Ovary (tissue), 9 donors: ENCODE measurements around the gene TXK. TPM values are rescaled to one million over a fixed set of nuclear protein-coding genes. Genes with fewer than 3 reads are reported as not detected.
"Not testable (repeated sequence)": the region's sequence is repeated elsewhere in the genome, so short reads cannot be mapped to it uniquely, and the experiment has no call there.

Experiments
- DNase-seq, 5 donors: peaks; one replicate each; pipeline ENCODE4 v3.0.0-alpha.2; 2019 to 2020
- H3K27ac ChIP-seq, 2 donors: fragments of 200-600 bp; one replicate each; pipeline versions ENCODE4 v1.5.1 to v1.8.0; 2019 to 2022
- H3K27me3 ChIP-seq: fragments of 200-600 bp; one replicate; pipeline ENCODE4 v1.8.0; 2022
- H3K36me3 ChIP-seq: fragments of 200-600 bp; sonication (generic); one replicate; pipeline ENCODE4 v1.5.1; 2019
- H3K4me1 ChIP-seq: one replicate; pipeline ENCODE4 v1.8.1; 2013; ENCODE audit warnings: mild to moderate bottlenecking, moderate library complexity; ENCODE audit not compliant: insufficient read depth
- H3K4me3 ChIP-seq: fragments of 200-600 bp; sonication (generic); one replicate; pipeline ENCODE4 v1.5.1; 2017
- H3K9me3 ChIP-seq, 2 donors: fragments of 200-600 bp in 1 of 2; sonication (generic) in 1 of 2; one replicate each; pipeline versions ENCODE4 v1.5.1 to v1.8.1; 2013 to 2019; ENCODE audit warnings: mild to moderate bottlenecking in 1 of 2, moderate library complexity in 1 of 2
- EP300 ChIP-seq: sonication (generic); formaldehyde crosslinking; IDR thresholded peaks from one replicate; pipeline ENCODE4 v1.6.1; 2017; ENCODE audit warnings: antibody characterized with exemption
- POLR2A ChIP-seq: fragments of 450-650 bp; IDR thresholded peaks from one replicate; pipeline ENCODE4 v1.6.1; 2017; ENCODE audit warnings: antibody characterized with exemption, mild to moderate bottlenecking, moderate library complexity
- WGBS, 3 donors: extraction: QIAGEN DNeasy Blood & Tissue Kit in 1 of 3; methylation state at CpG; one replicate each; pipeline versions ENCODE4 v1.1.5 to v1.1.7; 2013 to 2017; 5-methylcytosine and 5-hydroxymethylcytosine counted together
- intact Hi-C, 4 donors: fragments of 100-400 bp; cut with DNase I; formaldehyde crosslinking; loops; one replicate each; pipeline versions ENCODE4 v1.11.0 to v1.15.1; 2022 to 2023
- polyA plus RNA-seq, 2 donors: library from polyadenylated mRNA; stranded (reverse); fragments of 200-250 nt in 1 of 2; fragments of 350-450 nt in 1 of 2; fragmentation: Illumina TruSeq in 1 of 2; extraction: RNeasy Lipid Tissue Mini Kit (QIAGEN cat#74804) in 1 of 2; gene quantifications; one replicate each; pipeline ENCODE4 v1.2.3, GENCODE V29; 2013 to 2014
- total RNA-seq, 7 donors: library from RNA; depleted of rRNA in 2 of 7; stranded (reverse); fragments of >200 nt in 2 of 7; fragmentation: NEBNext Ultra II Directional in 3 of 7; extraction: Animal tissue kit (Norgen Biotek cat#: 25700) in 3 of 7; gene quantifications; one replicate each; pipeline versions ENCODE4 v1.1.0 to v1.2.4, GENCODE V29; 2016 to 2023
- TF ChIP-seq, protein P1 (sequence below), 3 donors: fragments of 450-650 bp in 2 of 3; fragments of 200-600 bp in 1 of 3; IDR thresholded peaks; one replicate each; pipeline versions ENCODE4 v1.5.1 to v1.8.0; 2016 to 2022; ENCODE audit warnings: antibody characterized with exemption in 3 of 3, mild to moderate bottlenecking in 1 of 3
- donor health status: DM: no; HTN: no; CAD: no; lungs with moderate emphysema.
- donor health status: DM: no; HTN: no; CAD: no.
- donor health status: Bipolar disorder and iron deficiency.
- donor health status: DM: yes; HTN: yes; CAD: no.
- donor health status: DM: no; HTN: no; CAD: no.
- donor health status: DM: yes; HTN: yes; CAD: no.

Gene TXK
- total and polyA plus RNA-seq, 9 donors = 0.11 to 2.3 (median 0.26) TPM

DNA sequence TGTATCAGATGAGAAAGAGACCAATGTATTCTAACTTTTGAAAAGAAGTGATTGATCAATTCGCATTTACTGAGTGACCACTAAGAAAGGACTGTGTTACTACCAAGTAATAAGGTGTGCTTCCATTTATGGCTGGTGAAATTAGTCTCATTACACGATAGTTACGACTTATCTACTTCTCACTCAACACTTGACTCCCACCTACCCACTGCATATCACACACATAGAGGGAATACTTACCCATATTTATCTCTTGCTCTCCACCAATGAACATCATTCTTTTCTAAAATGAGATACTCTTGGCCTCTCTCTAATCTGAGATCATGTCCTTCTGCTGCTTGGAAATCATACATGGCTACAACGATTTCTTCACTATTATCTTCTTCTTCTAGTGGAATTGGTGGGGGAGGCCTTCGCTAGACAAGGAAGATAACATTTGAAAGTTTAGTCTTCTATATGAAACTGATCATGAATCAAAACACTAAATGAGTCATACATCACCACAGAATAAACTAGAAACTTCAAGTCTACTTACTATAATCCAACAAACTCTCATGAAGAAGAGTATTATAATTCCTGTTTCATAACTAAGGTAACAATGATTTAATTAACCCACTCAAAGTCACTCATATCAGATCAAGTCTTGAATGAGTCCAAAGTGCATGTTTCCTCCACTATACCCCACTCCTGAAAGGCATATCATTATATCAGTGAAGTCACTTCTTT, 33.7 kb upstream of the TXK start:
- no peaks in the 10 kb centered on the region for H3K36me3 ChIP-seq
- H3K4me1 ChIP-seq = no peaks in the 10 kb centered on the region
- H3K27me3 ChIP-seq = no peaks in the 10 kb centered on the region
- intact Hi-C loops = no loop called here
- no peak overlapping the region for H3K27ac ChIP-seq
- H3K9me3 ChIP-seq = no peaks in the 10 kb centered on the region
- no peak overlapping the region for H3K4me3 ChIP-seq
- WGBS, 3 donors = 41 to 47% (median 41%) methylated on average over 5 of the region's 5 CpGs
- DNase-seq = no peak
- TF ChIP-seq, protein P1, sequence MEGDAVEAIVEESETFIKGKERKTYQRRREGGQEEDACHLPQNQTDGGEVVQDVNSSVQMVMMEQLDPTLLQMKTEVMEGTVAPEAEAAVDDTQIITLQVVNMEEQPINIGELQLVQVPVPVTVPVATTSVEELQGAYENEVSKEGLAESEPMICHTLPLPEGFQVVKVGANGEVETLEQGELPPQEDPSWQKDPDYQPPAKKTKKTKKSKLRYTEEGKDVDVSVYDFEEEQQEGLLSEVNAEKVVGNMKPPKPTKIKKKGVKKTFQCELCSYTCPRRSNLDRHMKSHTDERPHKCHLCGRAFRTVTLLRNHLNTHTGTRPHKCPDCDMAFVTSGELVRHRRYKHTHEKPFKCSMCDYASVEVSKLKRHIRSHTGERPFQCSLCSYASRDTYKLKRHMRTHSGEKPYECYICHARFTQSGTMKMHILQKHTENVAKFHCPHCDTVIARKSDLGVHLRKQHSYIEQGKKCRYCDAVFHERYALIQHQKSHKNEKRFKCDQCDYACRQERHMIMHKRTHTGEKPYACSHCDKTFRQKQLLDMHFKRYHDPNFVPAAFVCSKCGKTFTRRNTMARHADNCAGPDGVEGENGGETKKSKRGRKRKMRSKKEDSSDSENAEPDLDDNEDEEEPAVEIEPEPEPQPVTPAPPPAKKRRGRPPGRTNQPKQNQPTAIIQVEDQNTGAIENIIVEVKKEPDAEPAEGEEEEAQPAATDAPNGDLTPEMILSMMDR (IDR thresholded peaks at IDR 0.05) = no peak
- no peak for TF ChIP-seq POLR2A

DNA sequence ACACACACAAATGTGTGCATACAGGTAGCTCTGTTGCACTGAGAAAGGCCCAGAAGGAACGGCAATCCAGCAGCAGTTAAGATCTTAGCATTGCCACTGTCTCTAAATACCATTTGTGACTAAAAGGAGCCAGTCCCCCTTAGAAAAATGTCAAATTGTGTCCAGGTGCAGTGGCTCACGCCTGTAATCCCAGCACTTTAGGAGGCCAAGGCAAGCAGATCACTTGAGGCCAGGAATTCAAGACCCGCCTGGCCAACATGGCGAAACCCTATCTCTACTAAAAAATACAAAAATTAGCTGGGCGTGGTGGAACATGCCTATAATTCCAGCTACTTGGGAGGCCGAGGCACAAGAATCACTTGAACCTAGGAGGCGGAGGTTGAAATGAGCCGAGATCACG, 30.5 kb upstream of the TXK start:
- H3K9me3 ChIP-seq, H3K36me3 ChIP-seq, H3K27ac ChIP-seq, intact Hi-C loops, H3K27me3 ChIP-seq, DNase-seq, H3K4me1 ChIP-seq, H3K4me3 ChIP-seq: not testable (repeated sequence)
- WGBS, 3 donors = 94 to 96% (median 96%) methylated on average over 9 of the region's 9 CpGs

- H3K36me3 ChIP-seq = no peaks in the 10 kb centered on the region
- H3K27me3 ChIP-seq = no peaks in the 10 kb centered on the region
- 85 to 97% (median 86%) methylated on average over 1 of the region's 1 CpG for WGBS, 3 donors
- no peak overlapping the region for H3K27ac ChIP-seq
- H3K4me1 ChIP-seq = no peaks in the 10 kb centered on the region
- no peak for DNase-seq
- H3K4me3 ChIP-seq = no peak overlapping the region
- TF ChIP-seq POLR2A = no peak
- TF ChIP-seq, protein P1 (IDR thresholded peaks at IDR 0.05) = no peak
- TF ChIP-seq EP300 = no peak
- H3K9me3 ChIP-seq = no peaks in the 10 kb centered on the region
- intact Hi-C loops = no loop called here
Observed at GRCh38 chr4:48163746-48164145, 29.7 kb upstream of the TXK start.

DNA sequence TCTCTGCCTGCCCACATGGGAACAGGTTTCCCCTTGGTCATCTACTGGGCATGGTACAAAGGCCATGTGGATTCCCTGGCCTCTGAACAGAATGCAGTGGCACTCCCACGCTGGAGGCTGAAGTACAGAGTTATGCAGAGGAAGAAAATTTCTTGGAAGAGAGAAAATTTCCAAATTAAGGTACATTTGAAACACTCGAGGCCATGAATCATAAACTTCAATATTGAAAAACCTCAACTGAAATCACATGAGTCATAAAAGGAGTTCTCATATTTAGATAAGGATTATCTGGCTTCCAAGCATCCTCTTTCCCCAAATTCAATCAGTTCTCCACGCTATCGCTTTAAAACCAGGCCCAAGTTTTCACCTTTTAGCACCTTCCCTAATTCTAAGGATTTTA, 28.1 kb upstream of the TXK start:
- TF ChIP-seq EP300 (no peak), POLR2A (no peak)
- TF ChIP-seq, protein P1 (IDR thresholded peaks at IDR 0.05) = no peak
- 49 to 61% (median 61%) methylated on average over 4 of the region's 4 CpGs for WGBS, 3 donors
- H3K4me1 ChIP-seq = no peaks in the 10 kb centered on the region
- no peak for DNase-seq
- H3K4me3 ChIP-seq = no peak overlapping the region
- H3K27me3 ChIP-seq = no peaks in the 10 kb centered on the region
- no peaks in the 10 kb centered on the region for H3K36me3 ChIP-seq
- intact Hi-C loops = no loop called here
- H3K27ac ChIP-seq = no peak overlapping the region
- no peaks in the 10 kb centered on the region for H3K9me3 ChIP-seq

- H3K27me3 ChIP-seq = no peaks in the 10 kb centered on the region
- no peaks in the 10 kb centered on the region for H3K4me1 ChIP-seq
- intact Hi-C loops = no loop called here
- no peak for DNase-seq
- H3K4me3 ChIP-seq = no peak overlapping the region
- no peaks in the 10 kb centered on the region for H3K36me3 ChIP-seq
- H3K27ac ChIP-seq = no peak overlapping the region
- TF ChIP-seq POLR2A (no peak), EP300 (no peak)
- TF ChIP-seq, protein P1 (IDR thresholded peaks at IDR 0.05) = no peak
- 68 to 87% (median 77%) methylated on average over 3 of the region's 3 CpGs for WGBS, 3 donors
- peaks cover 0 to 5% of the 10 kb centered on the region in 2 donors for H3K9me3 ChIP-seq
Observed at GRCh38 chr4:48157271-48157670, 23.2 kb upstream of the TXK start.
